GM18873 (cell line): ENCODE measurements around the gene APCDD1L.

ENCODE experiments used
- ATAC-seq: cut with Tn5 transposase; IDR thresholded peaks from one replicate; pipeline ENCODE4 v1.9.1; 2021; ENCODE audit warnings: mild to moderate bottlenecking, moderate library complexity, moderate number of reproducible peaks; ENCODE audit not compliant: unreplicated experiment, low FRiP score

Gene APCDD1L

GRCh38 chr20:58469616-58470015 is 45.6 kb downstream of the APCDD1L start:
- ATAC-seq, result no peak

DNA sequence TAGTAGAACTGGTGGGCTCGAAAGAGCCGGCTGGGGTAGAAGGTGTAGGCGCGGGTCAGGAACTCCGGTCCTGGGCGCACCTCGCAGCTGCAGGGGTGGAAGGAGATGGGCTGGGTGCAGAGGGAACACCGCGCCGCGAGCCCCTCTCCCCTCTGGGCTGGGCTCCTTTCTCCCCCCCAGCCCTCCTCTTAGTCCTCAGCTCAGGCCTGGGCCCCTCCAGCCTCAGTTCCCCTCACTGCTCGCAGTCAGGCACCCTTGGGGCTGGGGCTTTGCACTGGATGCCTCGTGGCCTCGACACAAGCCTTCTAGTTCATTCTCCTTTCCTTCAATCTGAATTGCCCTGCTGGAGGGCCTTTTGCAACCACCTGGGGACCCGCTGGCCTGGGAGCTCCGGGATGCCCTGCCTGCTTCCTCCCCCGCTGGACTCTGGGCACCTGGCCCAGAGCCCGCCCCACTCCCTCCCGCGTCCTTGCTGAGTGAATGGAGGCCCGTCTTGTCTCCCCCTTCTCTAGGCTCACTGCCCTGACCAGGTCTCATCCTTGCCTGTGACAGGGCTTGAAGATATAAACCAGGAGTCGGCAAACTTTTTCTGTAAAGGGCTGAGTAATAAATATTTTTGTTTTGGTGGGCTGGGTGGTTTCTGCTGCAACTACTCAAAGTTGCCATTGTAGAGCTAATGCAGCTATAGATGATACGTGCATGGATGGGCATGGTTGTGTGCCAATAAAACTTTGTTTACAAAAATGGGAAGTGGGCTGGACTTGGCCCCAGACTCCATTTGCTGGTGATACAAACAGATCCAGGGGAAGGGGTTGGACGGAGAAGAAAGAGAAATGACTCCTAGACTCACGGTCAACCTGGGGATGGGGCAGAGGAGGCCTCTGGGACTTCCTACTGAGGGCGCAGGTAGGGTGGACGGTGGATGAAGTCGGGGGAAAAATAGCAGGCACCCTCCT is 47.3 kb downstream of the APCDD1L start:
- no peak for ATAC-seq

DNA sequence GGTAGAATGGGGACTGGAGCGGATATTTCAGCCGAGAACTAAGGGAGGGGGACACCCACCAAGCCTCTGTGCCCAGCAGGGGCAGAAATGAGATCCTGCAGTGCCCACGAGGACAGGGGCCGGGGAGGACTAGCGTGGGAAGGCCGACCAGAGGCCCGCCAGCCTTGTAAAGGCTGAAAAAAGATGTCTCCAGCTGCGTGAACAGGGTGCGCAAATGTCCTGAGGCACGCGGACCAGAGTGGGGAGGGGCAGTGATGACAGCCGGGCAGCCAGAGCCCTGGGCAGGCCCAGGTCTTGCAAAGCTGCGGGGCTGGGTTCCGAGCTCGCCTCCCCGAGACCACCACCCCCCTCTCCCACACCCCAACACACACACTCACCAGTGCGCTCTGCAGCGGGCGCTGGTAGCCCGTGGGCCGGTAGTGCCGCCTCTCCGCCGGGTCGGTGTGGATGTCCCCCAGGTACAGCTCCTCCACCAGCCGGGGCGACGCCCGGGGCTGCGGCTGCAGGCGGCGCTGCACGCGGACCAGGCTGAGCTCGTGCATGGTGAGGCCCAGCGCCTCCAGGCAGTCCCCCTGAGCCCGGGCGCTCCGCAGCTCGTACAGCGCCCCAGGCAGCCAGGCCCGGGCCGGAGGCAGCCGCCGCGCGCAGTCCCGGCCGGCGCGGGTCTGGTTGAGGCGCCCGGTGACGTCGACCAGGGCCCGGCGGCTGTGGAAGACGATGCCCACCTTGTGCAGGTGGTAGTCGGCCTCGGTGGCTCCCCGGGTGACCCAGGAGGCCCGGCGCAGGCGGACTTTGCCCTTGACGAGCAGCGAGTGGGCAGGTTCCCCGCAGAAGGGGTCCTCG is 48.2 kb downstream of the APCDD1L start:
- no peak for ATAC-seq

GRCh38 chr20:58466095-58466708 is 49.0 kb downstream of the APCDD1L start:
- no peak for ATAC-seq

- ATAC-seq, result no peak
Measured at GRCh38 chr20:58464838-58465237, 50.4 kb downstream of the APCDD1L start.

GRCh38 chr20:58463256-58463655 is 51.9 kb downstream of the APCDD1L start:
- no peak for ATAC-seq

DNA sequence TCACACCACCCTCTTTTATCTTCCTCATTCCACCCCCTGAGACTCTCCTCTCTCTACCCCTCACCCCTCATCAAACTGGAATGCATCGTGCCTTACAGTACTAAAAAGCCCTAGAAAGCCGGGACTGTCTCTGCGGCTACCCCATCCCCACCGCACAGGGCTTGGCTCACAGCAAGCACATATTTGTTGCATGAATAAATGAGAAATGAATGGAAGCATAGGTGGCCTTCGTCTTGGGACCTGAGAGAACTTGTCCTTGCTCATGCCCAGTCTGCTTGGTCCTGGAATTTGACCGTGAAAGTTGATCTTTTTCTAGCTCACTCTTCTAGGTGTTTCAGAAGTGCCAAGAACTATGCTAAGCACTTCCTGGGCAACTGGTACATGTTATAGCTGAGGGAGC is 53.3 kb downstream of the APCDD1L start:
- ATAC-seq, result no peak

GRCh38 chr20:58461104-58461503 is 54.1 kb downstream of the APCDD1L start:
- no peak for ATAC-seq

DNA sequence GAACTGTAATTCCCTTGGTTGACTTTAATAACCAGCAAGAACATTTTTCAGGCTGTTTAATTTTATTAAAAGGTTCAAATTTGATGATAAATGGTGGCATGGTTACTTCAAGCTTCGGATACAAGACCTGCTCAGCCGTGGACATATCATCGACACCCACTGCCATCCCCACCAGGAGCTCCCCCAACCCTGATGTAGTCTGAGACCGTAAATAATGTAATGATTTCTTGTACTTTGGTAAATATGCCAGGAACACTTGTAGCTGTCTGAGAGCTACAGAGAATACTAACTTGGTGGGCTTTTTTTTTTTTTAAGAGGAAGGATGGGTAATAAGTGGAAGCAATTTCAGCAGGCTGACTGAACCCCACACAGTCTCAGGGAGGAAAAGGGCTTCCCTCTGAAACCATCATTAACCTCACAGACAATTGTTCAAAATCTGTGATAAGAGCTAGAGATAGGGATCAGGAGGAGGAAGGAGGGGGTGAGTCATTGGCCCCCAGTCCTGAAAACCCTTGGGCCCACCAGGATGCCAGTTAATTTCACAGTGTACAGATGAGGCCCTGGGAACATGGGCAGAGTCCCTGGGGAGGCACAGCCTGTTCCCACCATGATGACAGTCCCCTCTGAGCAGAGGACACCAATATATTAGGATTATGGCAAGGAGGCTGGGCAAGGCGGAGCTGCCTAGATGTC is 56.0 kb downstream of the APCDD1L start:
- no peak for ATAC-seq

- ATAC-seq, result peak; percentile 96
Measured at GRCh38 chr20:58458342-58459057, 56.7 kb downstream of the APCDD1L start.

GRCh38 chr20:58457083-58457695 is 58.0 kb downstream of the APCDD1L start:
- no peak for ATAC-seq

GRCh38 chr20:58454460-58454859 is 60.7 kb downstream of the APCDD1L start:
- no peak for ATAC-seq

DNA sequence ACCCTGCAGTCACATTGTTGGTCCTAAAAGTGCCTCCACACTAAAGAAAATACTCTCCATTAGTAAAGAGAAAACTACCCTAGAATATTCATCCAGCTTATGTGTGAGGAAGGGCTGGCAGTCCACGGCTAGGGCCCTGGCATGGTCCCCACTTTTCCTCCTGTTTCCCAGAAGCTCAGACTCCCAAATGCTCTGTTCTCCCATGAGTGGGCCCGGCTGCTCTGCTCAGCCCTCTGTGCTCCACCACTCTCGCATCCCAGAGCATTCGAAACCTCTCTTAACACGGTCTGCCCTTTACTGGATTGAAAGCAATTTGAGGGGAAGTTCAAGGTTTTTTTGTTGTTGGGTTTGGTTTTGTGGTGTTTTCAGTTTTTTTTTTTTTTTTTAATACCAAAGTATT is 61.8 kb downstream of the APCDD1L start:
- no peak for ATAC-seq

DNA sequence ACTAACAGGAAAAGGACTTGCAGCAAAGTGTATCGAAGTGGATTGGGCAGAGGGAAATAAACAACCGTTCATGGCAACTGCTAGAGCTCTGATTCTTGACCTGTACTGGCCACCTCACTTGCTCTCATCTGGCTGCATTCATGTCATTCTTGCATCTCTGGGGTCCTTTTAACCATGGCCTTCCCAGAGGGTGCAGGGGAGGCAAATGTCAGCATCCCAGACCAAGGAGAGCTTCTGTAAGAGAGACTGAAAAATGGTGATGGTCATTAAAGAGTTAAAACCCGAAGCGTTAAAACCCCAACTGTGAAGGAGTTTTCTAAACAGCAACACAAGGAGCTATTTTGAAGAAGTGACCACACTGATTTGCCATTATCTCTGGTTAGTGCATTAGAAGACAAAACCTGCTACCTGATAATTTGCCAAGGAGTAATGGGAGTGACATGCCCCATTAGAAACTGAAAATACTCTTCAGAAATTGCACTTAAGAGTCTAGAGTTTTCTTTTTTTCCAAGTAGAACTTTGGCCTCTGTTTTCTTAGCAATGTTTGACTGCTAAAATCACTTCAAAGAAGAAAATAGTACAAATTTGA is 62.4 kb downstream of the APCDD1L start:
- no peak for ATAC-seq

DNA sequence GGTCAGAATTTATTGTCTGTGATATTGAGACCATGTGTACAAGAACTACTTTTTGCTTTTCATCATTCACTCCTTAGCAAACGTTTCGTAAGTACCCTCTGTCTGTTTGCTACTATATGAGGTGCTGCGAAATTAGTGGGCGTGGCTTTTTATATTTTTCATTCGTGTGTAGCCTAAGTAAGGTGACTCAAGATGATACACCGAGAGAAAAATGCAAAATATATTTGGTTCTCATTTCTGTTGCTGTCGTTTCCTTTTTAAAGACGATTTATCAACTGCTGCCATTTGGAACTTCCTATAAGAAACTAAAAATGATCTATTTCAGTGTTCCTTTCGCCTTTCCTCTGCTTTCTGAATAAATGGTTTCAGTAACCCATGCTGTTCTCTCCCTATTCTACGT is 64.9 kb downstream of the APCDD1L start:
- no peak for ATAC-seq

GRCh38 chr20:58449681-58450221 is 65.4 kb downstream of the APCDD1L start:
- ATAC-seq, result no peak

DNA sequence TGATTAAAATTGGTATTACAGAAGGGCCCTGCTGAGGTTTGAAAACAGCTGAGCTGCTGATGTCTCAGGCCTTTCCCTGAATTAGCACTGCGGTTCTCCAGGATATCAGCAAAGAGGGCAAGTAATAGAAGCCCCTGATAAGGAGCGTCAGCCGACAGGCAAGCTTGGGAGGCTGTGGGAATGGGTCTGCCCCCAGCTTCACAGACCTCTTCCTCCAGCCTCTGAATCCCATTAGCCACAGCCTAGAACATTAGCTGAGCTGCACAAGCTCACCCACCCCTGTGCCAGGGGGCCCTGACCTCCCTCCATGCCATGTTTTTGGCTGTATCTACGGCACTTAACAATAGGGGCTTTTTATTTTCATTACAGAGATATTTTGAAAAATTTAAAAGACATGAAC is 66.2 kb downstream of the APCDD1L start:
- ATAC-seq, result no peak

GRCh38 chr20:58447511-58448391 is 67.4 kb downstream of the APCDD1L start:
- ATAC-seq, result no peak
